ENCODE results near the gene ATP2B2.

The ATP2B2 gene

DNA sequence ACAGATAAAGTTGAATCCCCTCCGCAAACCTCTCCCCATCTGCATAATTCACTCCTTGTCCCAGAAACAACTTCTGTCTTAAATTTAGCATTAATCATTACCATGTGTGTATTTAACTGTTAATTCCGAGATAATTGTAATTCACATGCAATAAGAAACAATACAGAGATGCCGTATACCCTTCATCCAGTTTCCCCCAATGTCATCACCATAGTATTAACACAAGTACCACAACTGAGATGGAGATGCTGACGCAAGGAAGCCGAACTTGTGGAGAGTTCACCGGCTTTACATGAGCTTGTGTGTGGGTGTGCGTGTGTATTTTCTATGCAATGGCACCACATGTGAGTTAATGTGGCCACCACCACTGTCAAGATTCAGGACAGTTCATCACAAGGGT, 144.9 kb downstream of the ATP2B2 start:
- H3K4me1 ChIP-seq (ENCODE audit: control insufficient read depth in 2 of 2, insufficient read depth in 1 of 2, low read depth in 1 of 2, low read length in 2 of 2), result peaks cover 0 to 6% of the 10 kb centered on the region in 2 donors
- H4K91ac ChIP-seq (ENCODE audit: low read depth, low read length, poor library complexity), result no peak overlapping the region
- peaks cover 0 to 19% (median 0%) of the 10 kb centered on the region in 3 experiments for H3K27me3 ChIP-seq (ENCODE audit: control insufficient read depth in 3 of 3, insufficient read depth in 3 of 3, low read depth in 1 of 3, low read length in 3 of 3)
- H3K23ac ChIP-seq (ENCODE audit: low read depth, low read length, poor library complexity), result no peak overlapping the region
- H2BK12ac ChIP-seq (ENCODE audit: low read length), result no peak overlapping the region
- WGBS, 2 donors (ENCODE audit: extremely low coverage in 2 of 2, insufficient read length in 2 of 2, insufficient replicate concordance in 1 of 2), result no CpG with 5 or more reads among the region's 7 CpGs
- DNase-seq (ENCODE audit: low spot score), result no peak
- no peak overlapping the region for H3K27ac ChIP-seq (replicated peaks; ENCODE audit: low read length)
- H3K36me3 ChIP-seq (replicated peaks in 1 of 2; ENCODE audit: control insufficient read depth in 2 of 2, insufficient read depth in 2 of 2, low read length in 2 of 2), result no peaks in the 10 kb centered on the region
- no peaks in the 10 kb centered on the region for H3K79me1 ChIP-seq (ENCODE audit: low read depth, low read length)
- no peak overlapping the region for H3K14ac ChIP-seq (ENCODE audit: low read length)
- no peaks in the 10 kb centered on the region for H3K9me3 ChIP-seq (replicated peaks in 1 of 2; ENCODE audit: control insufficient read depth in 2 of 2, insufficient read depth in 1 of 2, low read depth in 1 of 2, low read length in 2 of 2)
- no peak overlapping the region for H3K4ac ChIP-seq (ENCODE audit: low read length)
- no peak overlapping the region for H2BK5ac ChIP-seq (ENCODE audit: low read length)
- no peak overlapping the region for H2AFZ ChIP-seq (ENCODE audit: low read length)
- no peak overlapping the region for H2BK15ac ChIP-seq (ENCODE audit: low read length)
- H2AK5ac ChIP-seq (ENCODE audit: low read depth, low read length), result no peak overlapping the region
- no peak overlapping the region for H3K9ac ChIP-seq (ENCODE audit: low read depth, low read length, poor library complexity)
- H2BK120ac ChIP-seq (ENCODE audit: low read depth, low read length), result no peak overlapping the region
- H3K4me3 ChIP-seq (ENCODE audit: low read length in 2 of 2), result no peak overlapping the region
- no peak overlapping the region for H3K4me2 ChIP-seq (ENCODE audit: insufficient read depth, low read length, poor library complexity, severe bottlenecking)
- no peak overlapping the region for H4K8ac ChIP-seq (ENCODE audit: low read depth, low read length)
- no peak overlapping the region for H3K18ac ChIP-seq (ENCODE audit: low read length)

GRCh38 chr3:10359761-10360161, 145.6 kb downstream of the ATP2B2 start:
- peak overlapping the region; percentile 58 for H3K18ac ChIP-seq (ENCODE audit: low read length)
- H3K4ac ChIP-seq (ENCODE audit: low read length), result no peak overlapping the region
- no peak overlapping the region for H4K8ac ChIP-seq (ENCODE audit: low read depth, low read length)
- H3K4me1 ChIP-seq (ENCODE audit: control insufficient read depth in 2 of 2, insufficient read depth in 1 of 2, low read depth in 1 of 2, low read length in 2 of 2), result peaks cover 0 to 6% of the 10 kb centered on the region in 2 donors
- no peak overlapping the region for H2BK120ac ChIP-seq (ENCODE audit: low read depth, low read length)
- H3K27ac ChIP-seq (replicated peaks; ENCODE audit: low read length), result no peak overlapping the region
- H2AK5ac ChIP-seq (ENCODE audit: low read depth, low read length), result peak overlapping the region; percentile 79
- peak overlapping the region; percentile 58 for H3K14ac ChIP-seq (ENCODE audit: low read length)
- peaks cover 0 to 26% (median 0%) of the 10 kb centered on the region in 3 experiments for H3K27me3 ChIP-seq (ENCODE audit: control insufficient read depth in 3 of 3, insufficient read depth in 3 of 3, low read depth in 1 of 3, low read length in 3 of 3)
- H3K9ac ChIP-seq (ENCODE audit: low read depth, low read length, poor library complexity), result peak overlapping the region; percentile 10
- no peak overlapping the region for H3K4me2 ChIP-seq (ENCODE audit: insufficient read depth, low read length, poor library complexity, severe bottlenecking)
- no peaks in the 10 kb centered on the region for H3K79me1 ChIP-seq (ENCODE audit: low read depth, low read length)
- peak overlapping the region; percentile 70 for H2BK5ac ChIP-seq (ENCODE audit: low read length)
- H2AFZ ChIP-seq (ENCODE audit: low read length), result no peak overlapping the region
- peak overlapping the region; percentile 23 for H2BK15ac ChIP-seq (ENCODE audit: low read length)
- WGBS, 2 donors (ENCODE audit: extremely low coverage in 2 of 2, insufficient read length in 2 of 2, insufficient replicate concordance in 1 of 2), result no CpG with 5 or more reads among the region's 19 CpGs
- H3K36me3 ChIP-seq (replicated peaks in 1 of 2; ENCODE audit: control insufficient read depth in 2 of 2, insufficient read depth in 2 of 2, low read length in 2 of 2), result no peaks in the 10 kb centered on the region
- no peak overlapping the region for H4K91ac ChIP-seq (ENCODE audit: low read depth, low read length, poor library complexity)
- DNase-seq (ENCODE audit: low spot score), result no peak
- H3K23ac ChIP-seq (ENCODE audit: low read depth, low read length, poor library complexity), result peak overlapping the region; percentile 34
- no peak overlapping the region for H2BK12ac ChIP-seq (ENCODE audit: low read length)
- H3K4me3 ChIP-seq (ENCODE audit: low read length in 2 of 2), result no peak overlapping the region
- no peaks in the 10 kb centered on the region for H3K9me3 ChIP-seq (replicated peaks in 1 of 2; ENCODE audit: control insufficient read depth in 2 of 2, insufficient read depth in 1 of 2, low read depth in 1 of 2, low read length in 2 of 2)

DNA sequence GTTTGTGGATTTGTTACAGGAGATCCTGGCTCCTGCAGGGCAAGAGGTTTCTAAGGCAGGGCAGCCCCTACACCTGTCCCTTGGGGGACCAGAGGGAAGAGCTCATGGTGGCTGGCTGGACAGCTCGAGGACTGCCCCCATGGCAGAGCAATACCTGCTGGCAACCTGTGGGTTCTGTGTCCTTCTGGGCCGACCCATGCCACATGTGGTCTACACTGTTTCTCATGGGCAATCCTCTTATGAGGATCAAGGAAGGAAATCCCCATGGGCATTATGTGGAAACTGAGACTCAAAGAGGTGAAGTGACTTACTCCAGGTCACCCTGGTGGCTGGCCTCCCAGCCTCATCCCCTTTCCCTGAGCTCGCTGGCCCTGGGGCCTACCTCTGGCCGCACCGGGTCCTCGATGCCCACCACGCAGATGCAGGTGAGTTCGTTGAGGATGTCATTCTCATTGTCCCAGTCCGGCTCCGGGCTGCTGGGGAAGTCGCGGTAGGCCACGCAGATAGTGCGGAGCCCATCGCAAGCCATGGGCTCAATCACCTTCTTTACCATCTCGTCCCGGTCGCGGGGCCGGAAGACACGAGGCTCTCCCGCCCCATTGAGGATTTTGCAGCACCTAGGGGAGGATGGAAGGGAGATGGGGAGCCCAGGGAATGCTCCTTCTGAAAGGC, 146.9 kb downstream of the ATP2B2 start:
- DNase-seq (ENCODE audit: low spot score), result no peak
- Histone ChIP-seq H2AFZ (ENCODE audit: low read length) (no peak overlapping the region), H3K18ac (ENCODE audit: low read length) (peak overlapping the region; percentile 23), H2AK5ac (ENCODE audit: low read depth, low read length) (peak overlapping the region; percentile 22), H3K14ac (ENCODE audit: low read length) (no peak overlapping the region), H3K27ac (replicated peaks; ENCODE audit: low read length) (no peak overlapping the region), H4K91ac (ENCODE audit: low read depth, low read length, poor library complexity) (no peak overlapping the region), H3K4me1 (ENCODE audit: control insufficient read depth in 2 of 2, insufficient read depth in 1 of 2, low read depth in 1 of 2, low read length in 2 of 2) (peaks cover 0 to 6% of the 10 kb centered on the region in 2 donors), H2BK120ac (ENCODE audit: low read depth, low read length) (no peak overlapping the region), H3K4me2 (ENCODE audit: insufficient read depth, low read length, poor library complexity, severe bottlenecking) (no peak overlapping the region), H3K36me3 (replicated peaks in 1 of 2; ENCODE audit: control insufficient read depth in 2 of 2, insufficient read depth in 2 of 2, low read length in 2 of 2) (no peaks in the 10 kb centered on the region), H2BK5ac (ENCODE audit: low read length) (no peak overlapping the region), H2BK15ac (ENCODE audit: low read length) (no peak overlapping the region), H3K4me3 (ENCODE audit: low read length in 2 of 2) (no peak overlapping the region), H3K9me3 (replicated peaks in 1 of 2; ENCODE audit: control insufficient read depth in 2 of 2, insufficient read depth in 1 of 2, low read depth in 1 of 2, low read length in 2 of 2) (no peaks in the 10 kb centered on the region), H3K4ac (ENCODE audit: low read length) (no peak overlapping the region), H2BK12ac (ENCODE audit: low read length) (no peak overlapping the region), H3K27me3 (ENCODE audit: control insufficient read depth in 3 of 3, insufficient read depth in 3 of 3, low read depth in 1 of 3, low read length in 3 of 3) (peaks cover 0 to 36% (median 0%) of the 10 kb centered on the region in 3 experiments), H4K8ac (ENCODE audit: low read depth, low read length) (no peak overlapping the region), H3K23ac (ENCODE audit: low read depth, low read length, poor library complexity) (no peak overlapping the region), H3K79me1 (ENCODE audit: low read depth, low read length) (no peaks in the 10 kb centered on the region), H3K9ac (ENCODE audit: low read depth, low read length, poor library complexity) (peak overlapping the region; percentile 4)
- WGBS, 2 donors (ENCODE audit: extremely low coverage in 2 of 2, insufficient read length in 2 of 2, insufficient replicate concordance in 1 of 2), result no CpG with 5 or more reads among the region's 22 CpGs

DNA sequence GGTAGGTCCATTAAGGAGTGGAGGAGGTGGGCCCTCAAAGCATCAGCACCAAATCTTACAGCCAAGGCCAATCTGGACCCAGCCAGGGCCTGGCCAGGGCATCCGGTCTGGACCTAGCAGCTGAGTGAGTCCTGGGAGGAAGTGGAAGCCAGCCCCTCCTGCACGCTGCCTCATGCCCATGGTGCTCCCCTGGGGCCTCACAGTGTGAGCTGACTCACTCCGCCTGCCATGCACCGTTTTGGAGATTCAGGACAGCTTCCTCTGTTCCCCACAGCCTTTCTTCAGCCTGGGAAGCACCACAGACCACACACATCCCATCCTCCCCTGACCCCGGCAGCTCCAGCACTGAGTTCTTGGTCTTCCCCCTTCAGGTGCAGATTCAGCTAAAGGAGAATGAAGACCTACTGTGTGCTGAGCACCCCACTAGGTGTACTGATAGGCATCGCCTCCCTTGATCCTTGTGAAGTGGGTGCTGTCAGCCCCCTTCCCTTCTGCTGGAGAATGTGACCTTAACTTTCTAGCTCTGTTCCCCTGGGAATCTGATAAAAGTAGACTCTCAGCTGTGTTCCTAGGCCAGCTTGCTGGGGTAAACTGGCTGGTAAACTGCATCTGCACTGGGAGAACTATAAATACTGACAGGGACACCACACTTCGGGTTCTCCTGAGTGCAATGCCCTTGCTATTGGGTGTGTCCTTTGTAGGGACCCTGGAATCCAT, 147.6 kb downstream of the ATP2B2 start:
- Histone ChIP-seq H4K91ac (ENCODE audit: low read depth, low read length, poor library complexity) (no peak overlapping the region), H3K27ac (replicated peaks; ENCODE audit: low read length) (no peak overlapping the region)

More for the DNA sequence above, 147.6 kb downstream of the ATP2B2 start:
- peaks cover 0 to 41% (median 0%) of the 10 kb centered on the region in 3 experiments for H3K27me3 ChIP-seq (ENCODE audit: control insufficient read depth in 3 of 3, insufficient read depth in 3 of 3, low read depth in 1 of 3, low read length in 3 of 3)
- peak overlapping the region; percentile 22 for H2AK5ac ChIP-seq (ENCODE audit: low read depth, low read length)
- WGBS, 2 donors (ENCODE audit: extremely low coverage in 2 of 2, insufficient read length in 2 of 2, insufficient replicate concordance in 1 of 2), result no CpG with 5 or more reads among the region's 7 CpGs
- no peak overlapping the region for H2AFZ ChIP-seq (ENCODE audit: low read length)
- H3K9ac ChIP-seq (ENCODE audit: low read depth, low read length, poor library complexity), result no peak overlapping the region
- H3K9me3 ChIP-seq (replicated peaks in 1 of 2; ENCODE audit: control insufficient read depth in 2 of 2, insufficient read depth in 1 of 2, low read depth in 1 of 2, low read length in 2 of 2), result no peaks in the 10 kb centered on the region
- H3K18ac ChIP-seq (ENCODE audit: low read length), result no peak overlapping the region
- H3K14ac ChIP-seq (ENCODE audit: low read length), result no peak overlapping the region
- no peak overlapping the region for H2BK120ac ChIP-seq (ENCODE audit: low read depth, low read length)
- H3K4me1 ChIP-seq (ENCODE audit: control insufficient read depth in 2 of 2, insufficient read depth in 1 of 2, low read depth in 1 of 2, low read length in 2 of 2), result peaks cover 0 to 6% of the 10 kb centered on the region in 2 donors
- no peaks in the 10 kb centered on the region for H3K79me1 ChIP-seq (ENCODE audit: low read depth, low read length)
- H4K8ac ChIP-seq (ENCODE audit: low read depth, low read length), result no peak overlapping the region
- no peak overlapping the region for H2BK5ac ChIP-seq (ENCODE audit: low read length)
- no peak overlapping the region for H3K4me2 ChIP-seq (ENCODE audit: insufficient read depth, low read length, poor library complexity, severe bottlenecking)
- no peak overlapping the region for H3K4me3 ChIP-seq (ENCODE audit: low read length in 2 of 2)
- H2BK15ac ChIP-seq (ENCODE audit: low read length), result no peak overlapping the region
- no peak overlapping the region for H3K23ac ChIP-seq (ENCODE audit: low read depth, low read length, poor library complexity)
- no peak overlapping the region for H3K4ac ChIP-seq (ENCODE audit: low read length)
- no peak overlapping the region for H2BK12ac ChIP-seq (ENCODE audit: low read length)
- DNase-seq (ENCODE audit: low spot score), result no peak
- H3K36me3 ChIP-seq (replicated peaks in 1 of 2; ENCODE audit: control insufficient read depth in 2 of 2, insufficient read depth in 2 of 2, low read length in 2 of 2), result no peaks in the 10 kb centered on the region
